H1 (cell line): ENCODE data around the gene CDH6. TPM values are rescaled to one million over a fixed set of nuclear protein-coding genes. Genes with fewer than 3 reads are reported as not detected.
A peak's percentile ranks its signal among the peaks of the same experiment; 100 is the strongest.

Source experiments
- CTCF ChIA-PET: fragments of 300-600 bp; sonication (Branson Sonifier 250); formaldehyde crosslinking; loops from one replicate; lab custom pipeline; 2021; ENCODE audit not compliant: partially characterized antibody; lab: Charles Lee
- POLR2A ChIA-PET: fragments of 300-600 bp; sonication (Branson Sonifier 250); formaldehyde crosslinking; loops from one replicate; lab custom pipeline; 2021; ENCODE audit warnings: inconsistent platforms; ENCODE audit not compliant: partially characterized antibody; lab: Charles Lee
- DNase-seq, 2 experiments: peaks; one replicate each; pipeline versions ENCODE4 v3.0.0 to v3.0.0-alpha.2; 2010 to 2022; ENCODE audit warnings: low spot score in 2 of 2, low read depth in 1 of 2, mixed read lengths in 1 of 2
- FAIRE-seq: peaks from 2 replicates; lab custom pipeline; 2011; peaks lifted over from hg19 to GRCh38; lab: Jason Lieb, UNC
- H2AFZ ChIP-seq: 2 replicates; pipeline ENCODE4 v1.8.1; 2012; ENCODE audit warnings: low read length, inconsistent platforms
- H2AK5ac ChIP-seq: 2 replicates; pipeline ENCODE4 v1.6.1; 2013; ENCODE audit warnings: low read depth, low read length
- H2BK120ac ChIP-seq: replicated peaks from 2 replicates; pipeline ENCODE3; 2013; ENCODE audit warnings: low read depth, low read length, inconsistent platforms
- H2BK12ac ChIP-seq: 2 replicates; pipeline ENCODE4 v1.6.1; 2013; ENCODE audit warnings: low read depth, low read length
- H2BK15ac ChIP-seq: 2 replicates; pipeline ENCODE4 v1.6.1; 2013; ENCODE audit warnings: low read length
- H2BK20ac ChIP-seq: 2 replicates; pipeline ENCODE4 v1.6.1; 2013; ENCODE audit warnings: low read length
- H2BK5ac ChIP-seq: 2 replicates; pipeline ENCODE4 v1.6.1; 2013; ENCODE audit warnings: low read depth, low read length
- H3K14ac ChIP-seq: 2 replicates; pipeline ENCODE4 v1.6.1; 2013; ENCODE audit warnings: inconsistent platforms; ENCODE audit not compliant: insufficient read length
- H3K18ac ChIP-seq: 2 replicates; pipeline ENCODE4 v1.6.1; 2013; ENCODE audit warnings: low read length; ENCODE audit errors: extremely low read depth
- H3K23ac ChIP-seq: 2 replicates; pipeline ENCODE4 v1.6.1; 2013; ENCODE audit warnings: inconsistent platforms; ENCODE audit not compliant: insufficient read length
- H3K23me2 ChIP-seq: 2 replicates; pipeline ENCODE4 v1.6.1; 2013; ENCODE audit warnings: low read depth, low read length
- H3K27ac ChIP-seq: 2 replicates; pipeline ENCODE4 v1.6.1; 2011; ENCODE audit warnings: low read depth, low read length, inconsistent platforms
- H3K27me3 ChIP-seq, 4 experiments: replicated peaks in 1 of 4; 1 replicate in 1 of 4; 2 replicates in 3 of 4; pipeline versions ENCODE4 v1.6.1 to v1.8.1; 2011 to 2013; ENCODE audit warnings: low read length in 3 of 4, mild to moderate bottlenecking in 3 of 4, inconsistent platforms in 2 of 4, mixed read lengths in 2 of 4, moderate library complexity in 1 of 4; ENCODE audit not compliant: control insufficient read depth in 3 of 4, insufficient read depth in 3 of 4; ENCODE audit errors: extremely low read depth in 1 of 4
- H3K36me3 ChIP-seq, 4 experiments: 2 replicates each; pipeline versions ENCODE4 v1.6.1 to v1.8.1; 2011 to 2013; ENCODE audit warnings: mild to moderate bottlenecking in 4 of 4, low read length in 3 of 4, moderate library complexity in 2 of 4, control low read depth in 1 of 4, inconsistent platforms in 1 of 4; ENCODE audit not compliant: insufficient read depth in 4 of 4, control insufficient read depth in 2 of 4
- H3K4ac ChIP-seq: replicated peaks from 2 replicates; pipeline ENCODE3; 2013; ENCODE audit warnings: low read length, low read depth, mixed read lengths, inconsistent platforms; ENCODE audit not compliant: insufficient read length
- H3K4me1 ChIP-seq, 4 experiments: replicated peaks in 1 of 4; 1 replicate in 1 of 4; 2 replicates in 3 of 4; pipeline versions ENCODE4 v1.6.1 to v1.8.1; 2011 to 2013; ENCODE audit warnings: low read length in 3 of 4, inconsistent platforms in 2 of 4, mixed read lengths in 1 of 4; ENCODE audit not compliant: insufficient read depth in 4 of 4, control insufficient read depth in 3 of 4
- H3K4me2 ChIP-seq, 2 experiments: 2 replicates each; pipeline versions ENCODE4 v1.6.1 to v1.8.1; 2011 to 2013; ENCODE audit warnings: low read depth in 2 of 2, low read length in 2 of 2, control low read depth in 1 of 2, inconsistent platforms in 1 of 2, mild to moderate bottlenecking in 1 of 2; ENCODE audit not compliant: insufficient read depth in 1 of 2
- H3K4me3 ChIP-seq, 4 experiments: fragments of 200-600, 300-600 bp in 1 of 4; sonication (generic), shearing (Covaris generic), sonication (Bioruptor Twin) in 1 of 4; 2 replicates each; pipeline versions ENCODE4 v1.5.1 to v1.8.1; 2011 to 2016; ENCODE audit warnings: low read length in 4 of 4, low read depth in 3 of 4, control low read depth in 2 of 4, inconsistent platforms in 2 of 4, mild to moderate bottlenecking in 2 of 4, mixed read lengths in 1 of 4, moderate library complexity in 1 of 4; ENCODE audit not compliant: insufficient read depth in 2 of 4; ENCODE audit errors: extremely low read depth in 1 of 4
- H3K56ac ChIP-seq: replicated peaks from 2 replicates; pipeline ENCODE3; 2013; ENCODE audit warnings: low read depth, mild to moderate bottlenecking, mixed read lengths, low read length, inconsistent platforms; ENCODE audit not compliant: insufficient read length
- H3K79me1 ChIP-seq: 2 replicates; pipeline ENCODE4 v1.6.1; 2013; ENCODE audit warnings: low read depth, low read length, control low read depth
- H3K79me2 ChIP-seq, 2 experiments: 2 replicates each; pipeline versions ENCODE4 v1.6.1 to v1.8.1; 2012 to 2013; ENCODE audit warnings: low read length in 2 of 2, mild to moderate bottlenecking in 2 of 2, inconsistent platforms in 1 of 2; ENCODE audit not compliant: insufficient read depth in 2 of 2, control insufficient read depth in 1 of 2
- H3K9ac ChIP-seq, 4 experiments: replicated peaks in 1 of 4; 1 replicate in 1 of 4; 2 replicates in 3 of 4; pipeline versions ENCODE4 v1.6.1 to v1.8.1; 2011 to 2013; ENCODE audit warnings: low read depth in 3 of 4, low read length in 3 of 4, control low read depth in 2 of 4, mild to moderate bottlenecking in 2 of 4, moderate library complexity in 2 of 4, inconsistent platforms in 1 of 4; ENCODE audit errors: extremely low read depth in 1 of 4
- H3K9me3 ChIP-seq, 2 experiments: 2 replicates each; pipeline versions ENCODE4 v1.6.1 to v1.8.1; 2012 to 2013; ENCODE audit warnings: mild to moderate bottlenecking in 2 of 2, moderate library complexity in 2 of 2, control low read depth in 1 of 2, inconsistent platforms in 1 of 2, low read depth in 1 of 2, low read length in 1 of 2, mixed read lengths in 1 of 2; ENCODE audit not compliant: insufficient read depth in 2 of 2
- H4K20me1 ChIP-seq, 2 experiments: replicated peaks in 1 of 2; 2 replicates each; pipeline versions ENCODE3 to v1.8.1; 2011 to 2013; ENCODE audit warnings: inconsistent platforms in 2 of 2, low read length in 2 of 2, mild to moderate bottlenecking in 1 of 2; ENCODE audit not compliant: insufficient read depth in 2 of 2, control insufficient read depth in 1 of 2
- H4K5ac ChIP-seq: 2 replicates; pipeline ENCODE4 v1.6.1; 2013; ENCODE audit warnings: low read length, low read depth, mixed read lengths, inconsistent platforms; ENCODE audit not compliant: insufficient read length
- H4K8ac ChIP-seq: 2 replicates; pipeline ENCODE4 v1.8.0; 2013; ENCODE audit warnings: mild to moderate bottlenecking, moderate library complexity, low read length, inconsistent platforms; ENCODE audit not compliant: insufficient read depth; ENCODE audit errors: extremely low read depth
- H4K91ac ChIP-seq: replicated peaks from 2 replicates; pipeline ENCODE3; 2013; ENCODE audit warnings: low read length, mixed read lengths, inconsistent platforms; ENCODE audit not compliant: insufficient read length
- ATF2 ChIP-seq: IDR thresholded peaks from 2 replicates; pipeline ENCODE4 v1.6.1; 2012; ENCODE audit warnings: low read length, inconsistent platforms
- CTBP2 ChIP-seq: IDR thresholded peaks from 2 replicates; pipeline ENCODE4 v1.7.0; 2011; ENCODE audit warnings: borderline replicate concordance, mild to moderate bottlenecking, moderate library complexity, mixed read lengths, low read length; ENCODE audit not compliant: insufficient read depth, insufficient read length
- CTCF ChIP-seq, 3 experiments: IDR thresholded peaks; 1 replicate in 2 of 3; 2 replicates in 1 of 3; pipeline versions ENCODE4 v1.5.1 to v1.6.1; 2011; ENCODE audit warnings: low read length in 3 of 3, mild to moderate bottlenecking in 3 of 3, inconsistent platforms in 2 of 3, low read depth in 1 of 3, moderate library complexity in 1 of 3; ENCODE audit not compliant: insufficient read depth in 1 of 3; ENCODE audit errors: control extremely low read depth in 1 of 3
- RAD21 ChIP-seq, 2 experiments: IDR thresholded peaks in 1 of 2; conservative IDR thresholded peaks in 1 of 2; 2 replicates each; pipeline ENCODE4 v1.6.1; 2011; ENCODE audit warnings: low read depth in 2 of 2, low read length in 2 of 2, improper control_type of control experiment in 1 of 2, inconsistent platforms in 1 of 2, mild to moderate bottlenecking in 1 of 2, moderate library complexity in 1 of 2
- WGBS, 2 experiments: shearing (Covaris generic) in 1 of 2; methylation state at CpG; one replicate each; pipeline versions ENCODE4 v1.1.6 to v1.1.7; 2013 to 2015; ENCODE audit warnings: low lambda C conversion rate in 2 of 2, mixed read lengths in 2 of 2, inconsistent platforms in 1 of 2, low coverage in 1 of 2, missing lambda C conversion rate in 1 of 2; ENCODE audit not compliant: insufficient replicate concordance in 2 of 2, insufficient coverage in 1 of 2, insufficient read length in 1 of 2; ENCODE audit errors: extremely low coverage in 1 of 2, missing lambda C conversion rate in 1 of 2; 5-methylcytosine and 5-hydroxymethylcytosine counted together
- polyA plus RNA-seq, 7 experiments: library from polyadenylated mRNA; depleted of rRNA in 3 of 7; stranded (reverse) in 5 of 7; unstranded in 2 of 7; fragments of >200 nt in 5 of 7; fragments of 200-250 nt in 2 of 7; gene quantifications; 1 replicate in 5 of 7; 2 replicates in 1 of 7; 4 replicates in 1 of 7; pipeline versions ENCODE4 v1.2.1 to v1.2.3, GENCODE V29; 2011 to 2013; ENCODE audit warnings: missing spikeins in 2 of 7, mixed read lengths in 2 of 7
- total RNA-seq: library from RNA; stranded (reverse); fragmentation: NEBNext Ultra II Directional; extraction: Animal tissue kit (Norgen Biotek cat#: 25700); gene quantifications from 2 replicates; pipeline ENCODE4 v1.2.1, GENCODE V29; 2021

CDH6 gene
- total and polyA plus RNA-seq, 2 of the 8 experiments (the other 6 are each of a cell fraction or from before 2014, with no cell fraction given): 1.4 to 1.9 TPM

GRCh38 chr5:31186672-31187267 lies 6.7 kb upstream of the CDH6 start:
- Histone ChIP-seq H4K5ac (no peak overlapping the region), H3K9me3 (no peaks in the 10 kb centered on the region), H3K27me3 (no peaks in the 10 kb centered on the region; a peak in 3 of 7 replicates), H2BK5ac (no peak overlapping the region), H3K4me1 (no peaks in the 10 kb centered on the region), H3K27ac (no peak overlapping the region), H4K20me1 (no peaks in the 10 kb centered on the region), H2AK5ac (no peak overlapping the region), H3K14ac (no peak overlapping the region), H3K79me2 (no peaks in the 10 kb centered on the region), H3K9ac (no peak overlapping the region), H4K91ac (no peak overlapping the region), H2BK20ac (no peak overlapping the region), H3K18ac (no peak overlapping the region), H2AFZ (no peak overlapping the region), H3K4me2 (no peak overlapping the region), H3K36me3 (no peaks in the 10 kb centered on the region), H3K4me3 (no peak overlapping the region)
- POLR2A ChIA-PET: no interaction called here
- peak; percentile 90 for FAIRE-seq
- WGBS, 2 experiments: 32% methylated on average over 5 of the region's 5 CpGs; no CpG with 5 or more reads in 1 of the 2 experiments
- CTCF ChIA-PET: interaction anchor here (0.5 to 4.2 kb wide), 59 partner anchors 9 to 1076 kb away, joined by 3 to 24 read pairs (median 4); no protein-coding TSS in a partner anchor
- DNase-seq: no peak
- TF ChIP-seq RAD21 (IDR thresholded peaks at IDR 0.05 in 1 of 2, conservative IDR thresholded peaks at IDR 0.05 in 1 of 2; ENCODE audit: low read depth in 2 of 2, low read length in 2 of 2) (peak; percentile 64 to 65), CTBP2 (no peak), CTCF (IDR thresholded peaks at IDR 0.05; ENCODE audit: control extremely low read depth in 1 of 3, insufficient read depth in 1 of 3, low read depth in 1 of 3, low read length in 3 of 3) (peak in 2 of 3 experiments; percentile 45 to 64; a peak in 2 of 4 replicates), ATF2 (no peak)
- TF ChIP-seq, all 59 proteins: peak for 2
- no peak overlapping the region for H2BK12ac ChIP-seq
- H2BK15ac ChIP-seq: no peak overlapping the region
- no peak overlapping the region for H4K8ac ChIP-seq
- H3K23me2 ChIP-seq: no peaks in the 10 kb centered on the region
- no peak overlapping the region for H3K4ac ChIP-seq
- H3K56ac ChIP-seq: no peak overlapping the region
- no peak overlapping the region for H3K23ac ChIP-seq
- H2BK120ac ChIP-seq: no peak overlapping the region
- H3K79me1 ChIP-seq: no peaks in the 10 kb centered on the region
